IMR-90 (cell line): ENCODE measurements around the gene PPM1M. TPM values are rescaled to one million over a fixed set of nuclear protein-coding genes. Genes with fewer than 3 reads are reported as not detected.

Experiments
- ATAC-seq: fragments of 200-7000 bp; cut with Tn5 transposase; 2 replicates; pipeline ENCODE4 v1.9.1; 2020; ENCODE audit warnings: low read depth, mild to moderate bottlenecking, moderate library complexity
- BruUV-seq: library from RNA; stranded (reverse); fragments of 400-500 nt; replicated peaks from 2 replicates; lab custom pipeline; 2021; lab: Mats Ljungman, UMichigan
- CTCF ChIA-PET: fragments of 300-600 bp; formaldehyde crosslinking; extraction: SDS; loops from one replicate; lab custom pipeline; 2021; ENCODE audit warnings: antibody characterized with exemption; lab: Yijun Ruan, JAX
- POLR2A ChIA-PET: fragments of 300-600 bp; sonication (Branson Sonifier 250); formaldehyde crosslinking; loops from one replicate; lab custom pipeline; 2022; ENCODE audit warnings: antibody characterized with exemption; ENCODE audit not compliant: unreplicated experiment; lab: Charles Lee
- DNase-seq: peaks from one replicate; pipeline ENCODE4 v3.0.0; 2013
- H2AFZ ChIP-seq: replicated peaks from 2 replicates; pipeline ENCODE3; 2013; ENCODE audit warnings: low read length, mild to moderate bottlenecking; ENCODE audit not compliant: poor library complexity
- H2AK5ac ChIP-seq: 2 replicates; pipeline ENCODE4 v1.6.1; 2013; ENCODE audit warnings: low read depth, low read length, inconsistent platforms
- H2AK9ac ChIP-seq: replicated peaks from 2 replicates; pipeline ENCODE3; 2013; ENCODE audit warnings: mild to moderate bottlenecking, low read depth, low read length, moderate library complexity; ENCODE audit not compliant: poor library complexity
- H2BK120ac ChIP-seq: 2 replicates; pipeline ENCODE4 v1.6.1; 2013; ENCODE audit warnings: low read depth, low read length, inconsistent platforms
- H2BK15ac ChIP-seq: 3 replicates; pipeline ENCODE4 v1.6.1; 2013; ENCODE audit warnings: low read depth, low read length, inconsistent platforms
- H2BK20ac ChIP-seq: 2 replicates; pipeline ENCODE4 v1.6.1; 2013; ENCODE audit warnings: low read depth, mild to moderate bottlenecking, inconsistent platforms, low read length, moderate library complexity
- H2BK5ac ChIP-seq: 2 replicates; pipeline ENCODE4 v1.6.1; 2013; ENCODE audit warnings: mild to moderate bottlenecking, low read depth, low read length, inconsistent platforms; ENCODE audit not compliant: poor library complexity, severe bottlenecking
- H3K14ac ChIP-seq: replicated peaks from 2 replicates; pipeline ENCODE4 v1.6.1; 2013; ENCODE audit warnings: low read depth, low read length, inconsistent platforms
- H3K18ac ChIP-seq: 2 replicates; pipeline ENCODE4 v1.6.1; 2013; ENCODE audit warnings: low read depth, low read length, control low read depth
- H3K23ac ChIP-seq: 2 replicates; pipeline ENCODE4 v1.6.1; 2013; ENCODE audit warnings: low read depth, low read length, inconsistent platforms
- H3K27ac ChIP-seq: 2 replicates; pipeline ENCODE4 v1.5.1; 2013; ENCODE audit warnings: mild to moderate bottlenecking, control low read depth, low read length; ENCODE audit not compliant: insufficient read depth
- H3K27me3 ChIP-seq: 2 replicates; pipeline ENCODE4 v1.6.1; 2013; ENCODE audit warnings: low read length; ENCODE audit not compliant: control insufficient read depth, insufficient read depth
- H3K36me3 ChIP-seq: 2 replicates; pipeline ENCODE4 v1.6.1; 2013; ENCODE audit warnings: low read length, mixed read lengths; ENCODE audit not compliant: control insufficient read depth, insufficient read depth
- H3K4ac ChIP-seq: 2 replicates; pipeline ENCODE4 v1.6.1; 2013; ENCODE audit warnings: low read depth, low read length, inconsistent platforms
- H3K4me1 ChIP-seq: 2 replicates; pipeline ENCODE4 v1.6.1; 2013; ENCODE audit warnings: low read length, mixed read lengths; ENCODE audit not compliant: control insufficient read depth, insufficient read depth
- H3K4me2 ChIP-seq: 2 replicates; pipeline ENCODE4 v1.6.1; 2013; ENCODE audit warnings: low read depth, mild to moderate bottlenecking, control low read depth, low read length, moderate library complexity
- H3K4me3 ChIP-seq: 2 replicates; pipeline ENCODE4 v1.5.1; 2013; ENCODE audit warnings: low read depth, mild to moderate bottlenecking, control low read depth, low read length, moderate library complexity; ENCODE audit not compliant: insufficient read depth
- H3K56ac ChIP-seq: 2 replicates; pipeline ENCODE4 v1.6.1; 2013; ENCODE audit warnings: low read length, inconsistent platforms; ENCODE audit not compliant: insufficient read depth; ENCODE audit errors: extremely low read depth
- H3K79me1 ChIP-seq, 2 experiments: 2 replicates each; pipeline ENCODE4 v1.6.1; 2013; ENCODE audit warnings: low read length in 2 of 2, inconsistent platforms in 1 of 2, low read depth in 1 of 2
- H3K9ac ChIP-seq: 2 replicates; pipeline ENCODE4 v1.6.1; 2013; ENCODE audit warnings: low read depth, low read length, control low read depth
- H3K9me1 ChIP-seq: 2 replicates; pipeline ENCODE4 v1.6.1; 2013; ENCODE audit warnings: low read length, inconsistent platforms; ENCODE audit not compliant: insufficient read depth
- H3K9me3 ChIP-seq: 2 replicates; pipeline ENCODE4 v1.6.1; 2013; ENCODE audit warnings: low read length; ENCODE audit not compliant: control insufficient read depth, insufficient read depth
- H4K20me1 ChIP-seq: 2 replicates; pipeline ENCODE4 v1.6.1; 2013; ENCODE audit warnings: low read length, inconsistent platforms; ENCODE audit not compliant: insufficient read depth
- H4K5ac ChIP-seq: 2 replicates; pipeline ENCODE4 v1.6.1; 2013; ENCODE audit warnings: mild to moderate bottlenecking, low read depth, low read length, control low read depth
- H4K8ac ChIP-seq, 2 experiments: 2 replicates each; pipeline ENCODE4 v1.6.1; 2013; ENCODE audit warnings: low read depth in 2 of 2, low read length in 2 of 2, control low read depth in 1 of 2, inconsistent platforms in 1 of 2
- H4K91ac ChIP-seq: 2 replicates; pipeline ENCODE4 v1.6.1; 2013; ENCODE audit warnings: low read depth, low read length, inconsistent platforms; ENCODE audit not compliant: insufficient read depth
- CEBPB ChIP-seq: IDR thresholded peaks from 2 replicates; pipeline ENCODE4 v1.6.1; 2012; ENCODE audit warnings: low read depth, low read length, improper control_type of control experiment
- CHD1 ChIP-seq: IDR thresholded peaks from 2 replicates; pipeline ENCODE4 v1.6.1; 2012; ENCODE audit warnings: low read depth, low read length, improper control_type of control experiment
- CTCF ChIP-seq: conservative IDR thresholded peaks from 2 replicates; pipeline ENCODE4 v1.5.1; 2012; ENCODE audit warnings: mild to moderate bottlenecking, low read depth, low read length, improper control_type of control experiment
- ELK1 ChIP-seq: fragments of 150-350 bp; IDR thresholded peaks from 2 replicates; pipeline ENCODE4 v1.6.1; 2016; ENCODE audit warnings: low read depth, mild to moderate bottlenecking, low read length, moderate library complexity, borderline replicate concordance
- FOS ChIP-seq: fragments of 150-350 bp; IDR thresholded peaks from 2 replicates; pipeline ENCODE4 v1.6.1; 2016; ENCODE audit warnings: low read depth, low read length
- MAZ ChIP-seq: IDR thresholded peaks from 2 replicates; pipeline ENCODE4 v1.6.1; 2012; ENCODE audit warnings: low read depth, mild to moderate bottlenecking, low read length, improper control_type of control experiment, moderate library complexity, borderline replicate concordance
- NFE2L2 ChIP-seq: fragments of 150-350 bp; IDR thresholded peaks from 2 replicates; pipeline ENCODE4 v1.6.1; 2016; ENCODE audit warnings: low read depth, mild to moderate bottlenecking, low read length
- POLR2A ChIP-seq: IDR thresholded peaks from 2 replicates; pipeline ENCODE4 v1.6.1; 2012; ENCODE audit warnings: mild to moderate bottlenecking, low read depth, low read length
- RAD21 ChIP-seq: IDR thresholded peaks from 2 replicates; pipeline ENCODE4 v1.6.1; 2012; ENCODE audit warnings: low read length, improper control_type of control experiment
- RCOR1 ChIP-seq: IDR thresholded peaks from 2 replicates; pipeline ENCODE4 v1.6.1; 2012; ENCODE audit warnings: mild to moderate bottlenecking, low read length, improper control_type of control experiment; ENCODE audit not compliant: insufficient replicate concordance
- RFX5 ChIP-seq: IDR thresholded peaks from 2 replicates; pipeline ENCODE4 v1.8.0; 2012; ENCODE audit warnings: low read depth, mild to moderate bottlenecking, low read length, moderate library complexity
- SMC3 ChIP-seq: fragments of 150-350 bp; IDR thresholded peaks from 2 replicates; pipeline ENCODE4 v1.6.1; 2016; ENCODE audit warnings: low read depth, mild to moderate bottlenecking, antibody characterized with exemption, low read length, moderate library complexity
- USF2 ChIP-seq: fragments of 150-350 bp; IDR thresholded peaks from 2 replicates; pipeline ENCODE4 v1.6.1; 2017; ENCODE audit warnings: mild to moderate bottlenecking, antibody characterized with exemption, low read length, low read depth
- WGBS, 2 experiments: methylation state at CpG; one replicate each; pipeline versions ENCODE4 v1.1.5 to v1.1.7; 2013; ENCODE audit warnings: missing lambda C conversion rate in 2 of 2; ENCODE audit not compliant: insufficient read length in 1 of 2; ENCODE audit errors: extremely low coverage in 2 of 2; 5-methylcytosine and 5-hydroxymethylcytosine counted together
- dilution Hi-C: fragments of 300-500 bp; cut with HindIII; formaldehyde crosslinking; loops from one replicate; pipeline ENCODE4 v1.14.3; 2018; ENCODE audit warnings: low sequenced_read_pairs; ENCODE audit not compliant: unreplicated experiment
- in situ Hi-C: fragments of 300-500 bp; cut with MboI; formaldehyde crosslinking; loops from 3 replicates; pipeline ENCODE4 v1.14.3; 2019; ENCODE audit warnings: low sequenced_read_pairs, inconsistent platforms, mixed read lengths
- intact Hi-C: fragments of 100-400 bp; cut with micrococcal nuclease; formaldehyde crosslinking; loops from 2 replicates; pipeline ENCODE4 v1.10.0; 2022
- polyA plus RNA-seq, 3 experiments: library from polyadenylated mRNA; depleted of rRNA; stranded (reverse); fragments of >200 nt; gene quantifications; 2 replicates each; pipeline ENCODE4 v1.2.3, GENCODE V29; 2012; ENCODE audit warnings: low replicate concordance in 1 of 3
- total RNA-seq: library from RNA; depleted of rRNA; stranded (reverse); fragments of >200 nt; gene quantifications from 2 replicates; pipeline ENCODE4 v1.2.3, GENCODE V29; 2012

PPM1M gene
- total and polyA plus RNA-seq, 2 of the 4 experiments (the other 2 are of a cell fraction) = 12.2 to 18.1 TPM

GRCh38 chr3:52203701-52204100 lies 41.9 kb upstream of the PPM1M start:
- no peak overlapping the region for H2AK9ac ChIP-seq
- CTCF ChIA-PET = no interaction called here
- no peak overlapping the region for H2BK5ac ChIP-seq
- H2AFZ ChIP-seq = no peak overlapping the region
- H3K9me3 ChIP-seq = no peaks in the 10 kb centered on the region
- no peak overlapping the region for H3K18ac ChIP-seq
- H4K91ac ChIP-seq = no peak overlapping the region
- no peak overlapping the region for H2BK120ac ChIP-seq
- no peak overlapping the region for H3K4me3 ChIP-seq
- no peak overlapping the region for H3K14ac ChIP-seq
- intact Hi-C loops (no loop called here), dilution Hi-C loops (no loop called here), in situ Hi-C loops (no loop called here)
- peaks cover 63% of the 10 kb centered on the region for H3K36me3 ChIP-seq
- H2BK20ac ChIP-seq = no peak overlapping the region
- peaks cover 7% of the 10 kb centered on the region for H3K4me1 ChIP-seq
- no peak for ATAC-seq
- no peak overlapping the region for H2AK5ac ChIP-seq
- no peak overlapping the region for H3K4ac ChIP-seq
- H4K5ac ChIP-seq = no peak overlapping the region
- no peak overlapping the region for H2BK15ac ChIP-seq
- H3K9ac ChIP-seq = no peak overlapping the region
- H3K79me1 ChIP-seq = peaks cover 30 to 58% of the 10 kb centered on the region in 2 experiments
- no peak for DNase-seq
- peaks cover 7% of the 10 kb centered on the region for H4K20me1 ChIP-seq
- H3K27me3 ChIP-seq = no peaks in the 10 kb centered on the region
- BruUV-seq = no TSS peak
- no peak overlapping the region for H3K23ac ChIP-seq
- no peak overlapping the region for H3K27ac ChIP-seq
- TF ChIP-seq RFX5 (no peak), USF2 (no peak), FOS (no peak), CTCF (no peak), CEBPB (no peak), MAZ (no peak), NFE2L2 (no peak), ELK1 (no peak), CHD1 (no peak), RCOR1 (no peak), SMC3 (no peak), RAD21 (no peak), POLR2A (no peak)
- H3K4me2 ChIP-seq = no peak overlapping the region
- POLR2A ChIA-PET = interaction anchor here (0.6 kb wide), 1 partner anchor 83 kb away, joined by 3 read pairs; no protein-coding TSS in a partner anchor
- no peak overlapping the region for H4K8ac ChIP-seq
- no CpG with 5 or more reads among the region's 1 CpG for WGBS, 2 experiments
- no peak overlapping the region for H3K56ac ChIP-seq
- peaks cover 15% of the 10 kb centered on the region for H3K9me1 ChIP-seq
